Endothelial cell (in vitro differentiated cells): ENCODE measurements around the gene ECM1. TPM values are rescaled to one million over a fixed set of nuclear protein-coding genes. Genes with fewer than 3 reads are reported as not detected.
A peak's percentile ranks its signal among the peaks of the same experiment; 100 is the strongest.

Source experiments
- DNase-seq: peaks from one replicate; pipeline ENCODE4 v3.0.0; 2021; ENCODE audit warnings: low spot score
- H3K27ac Mint-ChIP-seq: one replicate; pipeline ENCODE4 v1.8.0; 2021; ENCODE audit warnings: mixed read lengths, inconsistent platforms; ENCODE audit not compliant: unreplicated experiment
- H3K27me3 Mint-ChIP-seq: one replicate; pipeline ENCODE4 v1.8.0; 2021; ENCODE audit warnings: mild to moderate bottlenecking, moderate library complexity, mixed read lengths, inconsistent platforms; ENCODE audit not compliant: unreplicated experiment
- H3K36me3 Mint-ChIP-seq: one replicate; pipeline ENCODE4 v1.8.0; 2021; ENCODE audit warnings: mild to moderate bottlenecking, low read depth, mixed read lengths, inconsistent platforms; ENCODE audit not compliant: unreplicated experiment
- H3K4me1 Mint-ChIP-seq: one replicate; pipeline ENCODE4 v1.8.0; 2021; ENCODE audit warnings: mild to moderate bottlenecking, mixed read lengths, inconsistent platforms; ENCODE audit not compliant: unreplicated experiment
- H3K4me3 Mint-ChIP-seq: one replicate; pipeline ENCODE4 v1.8.0; 2021; ENCODE audit warnings: mild to moderate bottlenecking, mixed read lengths, inconsistent platforms; ENCODE audit not compliant: unreplicated experiment
- H3K9me3 Mint-ChIP-seq: one replicate; pipeline ENCODE4 v1.8.0; 2021; ENCODE audit warnings: mixed read lengths, inconsistent platforms; ENCODE audit not compliant: unreplicated experiment
- total RNA-seq: library from RNA; stranded (reverse); fragmentation: NEBNext Ultra II Directional; extraction: Animal tissue kit (Norgen Biotek cat#: 25700); gene quantifications from one replicate; pipeline ENCODE4 v1.2.1, GENCODE V29; 2021; ENCODE audit not compliant: unreplicated experiment
- TF ChIP-seq, protein P1 (sequence below): fragments of 200-600 bp; sonication (generic); IDR thresholded peaks from one replicate; pipeline ENCODE4 v1.5.0; 2021; ENCODE audit warnings: antibody characterized with exemption; ENCODE audit not compliant: unreplicated experiment

The ECM1 gene
- total RNA-seq, 1 donor from 2014 or later, result 637 TPM

DNA sequence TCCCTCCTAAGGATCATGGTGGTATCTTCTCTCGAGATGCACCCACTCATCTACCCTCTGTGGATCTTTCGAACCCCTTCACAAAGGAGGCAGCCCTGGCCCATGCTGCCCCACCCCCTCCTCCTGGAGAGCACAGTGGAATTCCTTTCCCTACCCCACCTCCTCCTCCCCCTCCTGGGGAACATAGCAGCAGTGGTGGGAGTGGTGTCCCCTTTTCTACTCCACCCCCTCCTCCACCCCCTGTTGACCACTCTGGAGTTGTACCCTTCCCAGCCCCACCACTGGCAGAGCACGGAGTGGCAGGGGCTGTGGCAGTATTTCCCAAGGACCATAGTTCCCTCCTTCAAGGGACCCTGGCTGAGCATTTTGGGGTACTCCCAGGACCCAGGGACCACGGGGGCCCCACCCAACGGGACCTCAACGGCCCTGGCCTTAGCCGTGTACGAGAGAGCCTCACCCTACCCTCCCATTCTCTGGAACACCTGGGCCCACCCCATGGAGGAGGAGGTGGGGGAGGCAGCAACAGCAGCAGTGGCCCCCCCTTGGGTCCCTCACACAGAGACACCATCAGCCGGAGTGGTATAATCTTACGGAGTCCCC lies 35.2 kb upstream of the ECM1 start:
- no peak overlapping the region for H3K4me3 Mint-ChIP-seq
- H3K27me3 Mint-ChIP-seq, result peaks cover 3% of the 10 kb centered on the region
- no peaks in the 10 kb centered on the region for H3K9me3 Mint-ChIP-seq
- peaks cover 14% of the 10 kb centered on the region for H3K4me1 Mint-ChIP-seq
- DNase-seq, result no peak
- no peak overlapping the region for H3K27ac Mint-ChIP-seq
- peaks cover 19% of the 10 kb centered on the region for H3K36me3 Mint-ChIP-seq
- TF ChIP-seq, protein P1, sequence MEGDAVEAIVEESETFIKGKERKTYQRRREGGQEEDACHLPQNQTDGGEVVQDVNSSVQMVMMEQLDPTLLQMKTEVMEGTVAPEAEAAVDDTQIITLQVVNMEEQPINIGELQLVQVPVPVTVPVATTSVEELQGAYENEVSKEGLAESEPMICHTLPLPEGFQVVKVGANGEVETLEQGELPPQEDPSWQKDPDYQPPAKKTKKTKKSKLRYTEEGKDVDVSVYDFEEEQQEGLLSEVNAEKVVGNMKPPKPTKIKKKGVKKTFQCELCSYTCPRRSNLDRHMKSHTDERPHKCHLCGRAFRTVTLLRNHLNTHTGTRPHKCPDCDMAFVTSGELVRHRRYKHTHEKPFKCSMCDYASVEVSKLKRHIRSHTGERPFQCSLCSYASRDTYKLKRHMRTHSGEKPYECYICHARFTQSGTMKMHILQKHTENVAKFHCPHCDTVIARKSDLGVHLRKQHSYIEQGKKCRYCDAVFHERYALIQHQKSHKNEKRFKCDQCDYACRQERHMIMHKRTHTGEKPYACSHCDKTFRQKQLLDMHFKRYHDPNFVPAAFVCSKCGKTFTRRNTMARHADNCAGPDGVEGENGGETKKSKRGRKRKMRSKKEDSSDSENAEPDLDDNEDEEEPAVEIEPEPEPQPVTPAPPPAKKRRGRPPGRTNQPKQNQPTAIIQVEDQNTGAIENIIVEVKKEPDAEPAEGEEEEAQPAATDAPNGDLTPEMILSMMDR, result no peak

DNA sequence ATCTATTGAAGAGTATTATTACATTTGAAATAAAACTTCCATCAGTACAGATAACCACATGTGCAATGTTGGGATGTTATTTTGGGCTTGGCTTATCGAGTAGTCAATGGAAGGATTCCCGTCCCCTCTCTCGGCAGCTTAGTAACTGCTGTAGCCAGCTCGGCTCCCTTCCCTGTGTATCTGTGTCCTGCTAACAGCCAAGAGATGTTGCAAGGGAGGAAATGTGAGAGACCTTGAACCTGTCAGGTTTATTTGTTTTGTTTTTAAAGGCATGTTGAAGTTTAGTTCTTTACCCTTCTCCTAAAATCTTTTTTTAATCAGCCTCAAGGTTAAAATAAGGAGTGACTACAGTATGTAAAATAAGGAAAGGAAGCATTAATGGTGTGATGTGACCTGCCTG lies 34.2 kb upstream of the ECM1 start:
- no peak overlapping the region for H3K4me3 Mint-ChIP-seq
- H3K27ac Mint-ChIP-seq, result peak overlapping the region; percentile 53
- H3K36me3 Mint-ChIP-seq, result peaks cover 19% of the 10 kb centered on the region
- no peak for DNase-seq
- TF ChIP-seq, protein P1, result no peak
- no peaks in the 10 kb centered on the region for H3K9me3 Mint-ChIP-seq
- peaks cover 6% of the 10 kb centered on the region for H3K27me3 Mint-ChIP-seq
- H3K4me1 Mint-ChIP-seq, result peaks cover 20% of the 10 kb centered on the region

DNA sequence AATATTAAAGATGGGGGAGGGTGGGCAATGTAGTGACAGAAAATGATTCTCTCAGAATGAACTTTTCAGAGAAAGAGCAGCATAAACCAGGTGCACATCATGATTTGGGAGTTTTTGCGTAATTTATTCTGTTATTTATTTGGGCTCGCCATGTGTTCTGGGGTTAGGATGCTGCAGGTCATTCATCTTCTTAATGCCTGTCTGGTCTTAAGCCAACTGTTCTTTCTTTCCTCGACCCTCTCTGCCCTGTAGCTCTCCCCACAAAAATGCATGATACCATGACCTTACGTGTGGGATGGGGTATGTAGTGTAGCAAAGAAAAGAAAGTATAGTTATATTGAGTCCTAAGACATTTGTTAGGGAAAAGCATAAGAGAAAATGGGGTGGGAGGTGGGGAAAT lies 33.0 kb upstream of the ECM1 start:
- Mint-ChIP-seq H3K4me1 (peaks cover 21% of the 10 kb centered on the region), H3K27me3 (peaks cover 6% of the 10 kb centered on the region), H3K4me3 (no peak overlapping the region), H3K27ac (no peak overlapping the region), H3K9me3 (no peaks in the 10 kb centered on the region), H3K36me3 (peaks cover 19% of the 10 kb centered on the region)
- TF ChIP-seq, protein P1, result no peak
- no peak for DNase-seq

DNA sequence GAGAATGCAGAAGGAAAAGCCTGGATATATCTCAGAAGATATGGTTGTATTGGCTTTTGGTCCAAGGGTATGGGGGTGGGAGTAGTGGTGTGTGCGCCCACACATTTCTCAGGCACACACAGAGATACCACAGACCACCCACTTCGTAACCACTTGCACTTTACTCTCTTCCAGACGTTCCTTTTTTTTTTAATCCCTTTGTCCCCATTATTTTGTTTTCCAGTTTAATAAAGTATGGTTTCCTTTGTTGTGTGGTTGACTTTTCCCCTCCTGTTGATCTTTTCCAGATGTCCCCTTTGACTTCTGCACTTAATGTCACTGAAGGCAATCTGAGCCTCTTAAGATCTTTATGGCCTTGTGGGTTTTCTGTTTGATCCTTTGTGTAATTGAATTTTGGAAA lies 31.2 kb upstream of the ECM1 start:
- DNase-seq, result no peak
- Mint-ChIP-seq H3K27me3 (peaks cover 6% of the 10 kb centered on the region), H3K9me3 (no peaks in the 10 kb centered on the region), H3K27ac (no peak overlapping the region), H3K4me3 (no peak overlapping the region), H3K4me1 (peaks cover 22% of the 10 kb centered on the region), H3K36me3 (peaks cover 2% of the 10 kb centered on the region)
- TF ChIP-seq, protein P1, result no peak

DNA sequence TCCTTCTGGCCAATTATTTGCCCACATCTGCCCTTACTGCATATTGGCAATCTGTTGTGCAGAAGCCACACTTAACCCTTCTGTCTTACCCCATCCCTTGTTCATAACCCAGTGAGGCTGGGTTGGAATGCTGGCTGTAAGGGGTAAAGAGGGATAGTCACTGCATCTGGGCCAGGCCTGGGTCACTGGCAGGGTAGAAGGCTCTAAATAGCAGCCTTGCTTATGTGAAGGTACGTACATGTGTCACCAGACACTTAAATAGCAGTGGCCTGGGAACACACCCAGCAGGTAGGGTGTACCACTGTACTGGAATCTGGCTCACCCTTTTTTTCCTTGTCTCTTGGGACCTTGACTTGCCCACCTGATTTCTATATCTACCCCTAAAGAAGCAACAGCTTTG lies 30.6 kb upstream of the ECM1 start:
- peaks cover 22% of the 10 kb centered on the region for H3K4me1 Mint-ChIP-seq
- no peaks in the 10 kb centered on the region for H3K9me3 Mint-ChIP-seq
- DNase-seq, result no peak
- H3K27me3 Mint-ChIP-seq, result peaks cover 5% of the 10 kb centered on the region
- no peaks in the 10 kb centered on the region for H3K36me3 Mint-ChIP-seq
- H3K4me3 Mint-ChIP-seq, result no peak overlapping the region
- TF ChIP-seq, protein P1, result no peak
- no peak overlapping the region for H3K27ac Mint-ChIP-seq
